ENCODE results near the gene SDS.
A peak's percentile ranks its signal among the peaks of the same experiment; 100 is the strongest.

The SDS gene

GRCh38 chr12:113424915-113425823 is 21.5 kb upstream of the SDS start:
- H3K27me3 ChIP-seq (replicated peaks; ENCODE audit: insufficient read depth, low read length): no peaks in the 10 kb centered on the region
- no peak overlapping the region for H3K9ac ChIP-seq (ENCODE audit: low read length)
- H3K27ac ChIP-seq (ENCODE audit: low read length): no peak overlapping the region
- TF ChIP-seq EZH2 (optimal IDR thresholded peaks at IDR 0.05; ENCODE audit: low read depth, low read length) (no peak), EZH2phosphoT487 (IDR thresholded peaks at IDR 0.05; ENCODE audit: low read length) (no peak), CTCF (IDR thresholded peaks at IDR 0.05; ENCODE audit: low read length) (peak; percentile 60)
- H3K9me3 ChIP-seq (replicated peaks; ENCODE audit: insufficient read depth, low read length): no peaks in the 10 kb centered on the region
- no peaks in the 10 kb centered on the region for H3K36me3 ChIP-seq (replicated peaks; ENCODE audit: insufficient read depth, low read length)
- no peaks in the 10 kb centered on the region; the same call in none of the 2 replicates for H3K79me2 ChIP-seq (ENCODE audit: low read length)
- no peak overlapping the region for H2AFZ ChIP-seq (ENCODE audit: low read length)
- no peak overlapping the region for H3K4me3 ChIP-seq (ENCODE audit: low read length)
- H3K4me1 ChIP-seq (ENCODE audit: low read length): no peaks in the 10 kb centered on the region
- H3F3A ChIP-seq (ENCODE audit: insufficient read depth, low read length): peaks cover 6% of the 10 kb centered on the region; the same call in 1 of the 2 replicates
- no peak overlapping the region for H3K4me2 ChIP-seq (ENCODE audit: low read depth, low read length)
- no peaks in the 10 kb centered on the region for H4K20me1 ChIP-seq (ENCODE audit: insufficient read depth, low read length)
- DNase-seq: peak; percentile 12
- H3K9me2 ChIP-seq (replicated peaks; ENCODE audit: insufficient read depth, low read length): no peaks in the 10 kb centered on the region

DNA sequence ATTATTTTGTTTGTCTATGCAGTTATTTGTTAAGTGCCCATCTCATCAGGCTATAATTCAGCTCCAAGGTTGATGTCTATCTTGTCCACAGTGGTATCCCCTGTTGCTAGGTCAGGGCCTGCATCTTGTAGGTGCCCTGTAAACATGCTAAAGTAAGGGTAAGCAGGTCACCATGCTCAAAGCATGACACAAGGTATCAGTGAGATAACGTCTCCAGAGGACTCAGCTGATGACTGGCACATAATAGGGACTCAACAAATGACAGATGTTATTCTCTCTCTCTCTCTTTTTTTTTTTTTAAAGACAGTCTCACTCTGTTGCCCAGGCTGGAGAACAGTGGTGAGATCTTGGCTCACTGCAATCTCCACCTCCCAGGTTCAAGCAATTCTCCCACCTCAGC is 20.8 kb upstream of the SDS start:
- Histone ChIP-seq H3F3A (ENCODE audit: insufficient read depth, low read length) (peaks cover 6% of the 10 kb centered on the region; the same call in 1 of the 2 replicates), H4K20me1 (ENCODE audit: insufficient read depth, low read length) (no peaks in the 10 kb centered on the region), H3K9ac (ENCODE audit: low read length) (no peak overlapping the region), H3K27me3 (replicated peaks; ENCODE audit: insufficient read depth, low read length) (no peaks in the 10 kb centered on the region), H2AFZ (ENCODE audit: low read length) (no peak overlapping the region), H3K4me3 (ENCODE audit: low read length) (no peak overlapping the region), H3K4me2 (ENCODE audit: low read depth, low read length) (no peak overlapping the region), H3K79me2 (ENCODE audit: low read length) (no peaks in the 10 kb centered on the region; the same call in none of the 2 replicates), H3K4me1 (ENCODE audit: low read length) (no peaks in the 10 kb centered on the region), H3K36me3 (replicated peaks; ENCODE audit: insufficient read depth, low read length) (no peaks in the 10 kb centered on the region), H3K27ac (ENCODE audit: low read length) (no peak overlapping the region), H3K9me2 (replicated peaks; ENCODE audit: insufficient read depth, low read length) (no peaks in the 10 kb centered on the region), H3K9me3 (replicated peaks; ENCODE audit: insufficient read depth, low read length) (no peaks in the 10 kb centered on the region)
- TF ChIP-seq EZH2 (optimal IDR thresholded peaks at IDR 0.05; ENCODE audit: low read depth, low read length) (no peak), CTCF (IDR thresholded peaks at IDR 0.05; ENCODE audit: low read length) (no peak), EZH2phosphoT487 (IDR thresholded peaks at IDR 0.05; ENCODE audit: low read length) (no peak)
- DNase-seq: no peak

DNA sequence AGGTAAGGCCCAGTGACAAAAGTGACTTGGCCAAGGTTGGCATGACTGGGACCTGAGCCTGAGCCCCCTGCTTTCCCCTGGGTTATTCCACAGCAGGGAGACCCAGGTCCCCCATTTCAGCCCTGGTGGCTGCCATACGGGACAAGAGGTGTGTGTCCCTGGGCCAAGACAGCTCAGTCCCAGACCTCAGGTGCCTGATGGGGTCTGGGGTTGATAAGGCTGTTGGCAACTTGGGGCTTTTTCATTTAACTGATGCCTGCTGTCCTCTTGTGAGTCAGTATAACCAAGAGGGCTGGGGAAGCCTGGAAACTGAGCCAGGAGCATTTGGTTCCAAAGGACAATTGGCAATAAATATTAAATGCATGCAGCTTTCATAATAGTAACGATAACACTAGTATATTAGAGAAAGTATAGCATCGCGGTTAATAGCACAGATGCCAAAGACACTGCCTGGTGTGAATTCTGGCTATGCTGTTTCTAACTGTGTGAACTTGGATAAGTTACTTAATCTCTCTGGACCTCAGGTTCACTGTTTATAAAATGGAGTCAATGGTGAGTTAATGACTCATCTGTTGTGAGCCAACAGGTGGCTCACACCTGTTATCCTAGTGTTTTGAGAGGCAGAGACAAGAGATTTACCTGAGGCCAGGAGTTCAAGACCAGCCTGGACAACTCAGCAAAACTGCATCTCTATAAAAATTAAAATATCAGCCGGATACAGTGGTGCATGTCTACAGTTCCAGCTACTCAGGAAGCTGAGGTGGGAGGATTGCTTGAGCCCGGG is 19.4 kb upstream of the SDS start:
- Histone ChIP-seq H3K4me2 (ENCODE audit: low read depth, low read length) (peak overlapping the region; percentile 63), H3K4me3 (ENCODE audit: low read length) (peak overlapping the region; percentile 73), H3K9ac (ENCODE audit: low read length) (peak overlapping the region; percentile 88), H4K20me1 (ENCODE audit: insufficient read depth, low read length) (no peaks in the 10 kb centered on the region), H3K4me1 (ENCODE audit: low read length) (no peaks in the 10 kb centered on the region), H3K9me2 (replicated peaks; ENCODE audit: insufficient read depth, low read length) (no peaks in the 10 kb centered on the region), H3F3A (ENCODE audit: insufficient read depth, low read length) (peaks cover 6% of the 10 kb centered on the region; the same call in 1 of the 2 replicates), H3K27ac (ENCODE audit: low read length) (peak overlapping the region; percentile 80; the same call in 1 of the 2 replicates), H3K79me2 (ENCODE audit: low read length) (no peaks in the 10 kb centered on the region; the same call in none of the 2 replicates), H3K27me3 (replicated peaks; ENCODE audit: insufficient read depth, low read length) (no peaks in the 10 kb centered on the region), H2AFZ (ENCODE audit: low read length) (no peak overlapping the region), H3K9me3 (replicated peaks; ENCODE audit: insufficient read depth, low read length) (no peaks in the 10 kb centered on the region), H3K36me3 (replicated peaks; ENCODE audit: insufficient read depth, low read length) (no peaks in the 10 kb centered on the region)
- TF ChIP-seq CTCF (IDR thresholded peaks at IDR 0.05; ENCODE audit: low read length) (no peak), EZH2phosphoT487 (IDR thresholded peaks at IDR 0.05; ENCODE audit: low read length) (no peak)
- DNase-seq: no peak

Measured in MM.1S (cell line).